A549 (cell line): ENCODE results near the gene ABCB11. TPM values are rescaled to one million over a fixed set of nuclear protein-coding genes. Genes with fewer than 3 reads are reported as not detected.

ENCODE experiments used
- ATAC-seq, 2 experiments: fragments of 200-7000 bp in 1 of 2; fragments of >200 bp in 1 of 2; cut with Nextera tagmentation in 1 of 2; cut with Tn5 transposase in 1 of 2; 3 replicates each; pipeline versions ENCODE4 v1.8.0 to v1.9.1; 2018 to 2020; ENCODE audit warnings: mild to moderate bottlenecking in 1 of 2, moderate library complexity in 1 of 2
- CTCF ChIA-PET: fragments of 300-600 bp; sonication (Branson Sonifier 250); formaldehyde crosslinking; extraction: SDS; loops from one replicate; lab custom pipeline; 2021; ENCODE audit warnings: antibody characterized with exemption, inconsistent platforms; lab: Yijun Ruan, JAX
- POLR2A ChIA-PET: fragments of 350-600 bp; formaldehyde crosslinking; extraction: SDS; loops from one replicate; lab custom pipeline; 2021; ENCODE audit warnings: antibody characterized with exemption, inconsistent platforms; lab: Yijun Ruan, JAX
- DNase-seq, 2 experiments: peaks; one replicate each; pipeline versions ENCODE4 v3.0.0 to v3.0.0-alpha.2; 2011 to 2016; ENCODE audit warnings: low read depth in 1 of 2, low spot score in 1 of 2
- FAIRE-seq: peaks from 2 replicates; lab custom pipeline; 2011; peaks lifted over from hg19 to GRCh38; lab: Jason Lieb, UNC
- H3K27ac ChIP-seq, 2 experiments: fragments of >200 bp; sonication (Bioruptor Twin); formaldehyde crosslinking; 3 replicates each; pipeline ENCODE4 v1.5.1; 2016 to 2017
- H3K4me1 ChIP-seq: fragments of >200 bp; sonication (Bioruptor Twin); formaldehyde crosslinking; 3 replicates; pipeline ENCODE4 v1.6.1; 2016
- H3K4me2 ChIP-seq: fragments of >200 bp; sonication (Bioruptor Twin); formaldehyde crosslinking; 3 replicates; pipeline ENCODE4 v1.6.1; 2016
- H3K4me3 ChIP-seq: fragments of >200 bp; sonication (Bioruptor Twin); formaldehyde crosslinking; 3 replicates; pipeline ENCODE4 v1.5.1; 2016
- H3K9me3 ChIP-seq: fragments of >200 bp; sonication (Bioruptor Twin); formaldehyde crosslinking; 3 replicates; pipeline ENCODE4 v1.6.1; 2016
- CEBPB ChIP-seq, 2 experiments: fragments of >200 bp in 1 of 2; sonication (Bioruptor Twin) in 1 of 2; formaldehyde crosslinking in 1 of 2; IDR thresholded peaks; 2 replicates each; pipeline ENCODE4 v1.6.1; 2012 to 2016
- EHF ChIP-seq: fragments of 250-450 bp; sonication (Bioruptor Pico); IDR thresholded peaks from 2 replicates; pipeline ENCODE4 v1.5.0; 2020; ENCODE audit warnings: mild to moderate bottlenecking
- ESRRA ChIP-seq: fragments of 150-350 bp; IDR thresholded peaks from 2 replicates; pipeline ENCODE4 v1.6.1; 2014; ENCODE audit warnings: mild to moderate bottlenecking, low read length, borderline replicate concordance
- FOXS1 ChIP-seq: fragments of 250-450 bp; sonication (Bioruptor Pico); IDR thresholded peaks from 2 replicates; pipeline ENCODE4 v1.5.0; 2020; ENCODE audit warnings: mild to moderate bottlenecking, moderate library complexity
- HDAC2 ChIP-seq: fragments of 200-600 bp; sonication (generic); IDR thresholded peaks from 2 replicates; pipeline ENCODE4 v1.6.1; 2016
- HES2 ChIP-seq: fragments of >200 bp; sonication (Bioruptor Twin); formaldehyde crosslinking; IDR thresholded peaks from 2 replicates; pipeline ENCODE4 v1.6.1; 2016
- HOXB13 ChIP-seq: fragments of 250-450 bp; sonication (Bioruptor Pico); IDR thresholded peaks from 2 replicates; pipeline ENCODE4 v1.5.0; 2020; ENCODE audit warnings: low read depth, mild to moderate bottlenecking, moderate library complexity
- HOXB5 ChIP-seq: fragments of 250-450 bp; sonication (Bioruptor Pico); IDR thresholded peaks from 2 replicates; pipeline ENCODE4 v1.5.0; 2020; ENCODE audit warnings: mild to moderate bottlenecking, moderate library complexity
- JUN ChIP-seq, 2 experiments: fragments of >200 bp; sonication (Bioruptor Twin); formaldehyde crosslinking; IDR thresholded peaks; 2 replicates in 1 of 2; 3 replicates in 1 of 2; pipeline ENCODE4 v1.6.1; 2016 to 2017
- KDM5A ChIP-seq: fragments of 200-600 bp; sonication (generic); IDR thresholded peaks from 2 replicates; pipeline ENCODE4 v1.6.1; 2016; ENCODE audit warnings: antibody characterized with exemption, mild to moderate bottlenecking
- MAFK ChIP-seq: fragments of 450-650 bp; IDR thresholded peaks from 2 replicates; pipeline ENCODE4 v1.6.1; 2014; ENCODE audit not compliant: partially characterized antibody
- NR3C1 ChIP-seq: fragments of >200 bp; sonication (Bioruptor Twin); formaldehyde crosslinking; IDR thresholded peaks from 3 replicates; pipeline ENCODE4 v1.6.1; 2017
- PHF8 ChIP-seq: fragments of 200-600 bp; sonication (generic); IDR thresholded peaks from 2 replicates; pipeline ENCODE4 v1.6.1; 2016; ENCODE audit warnings: low read depth, mild to moderate bottlenecking, antibody characterized with exemption, moderate library complexity, borderline replicate concordance
- POLR2A ChIP-seq: IDR thresholded peaks from 2 replicates; pipeline ENCODE4 v1.6.1; 2012; ENCODE audit warnings: mild to moderate bottlenecking, low read length
- RFX5 ChIP-seq: fragments of 450-650 bp; IDR thresholded peaks from 2 replicates; pipeline ENCODE4 v1.7.1; 2014; ENCODE audit warnings: antibody characterized with exemption, mild to moderate bottlenecking, moderate library complexity
- RNF2 ChIP-seq: fragments of 200-600 bp; sonication (generic); IDR thresholded peaks from 2 replicates; pipeline ENCODE4 v1.6.1; 2016; ENCODE audit warnings: low read depth, mild to moderate bottlenecking, antibody characterized with exemption, moderate library complexity, borderline replicate concordance
- TP53 ChIP-seq: fragments of 250-450 bp; sonication (Bioruptor Pico); IDR thresholded peaks from 2 replicates; pipeline ENCODE4 v1.5.0; 2021; ENCODE audit warnings: mild to moderate bottlenecking, moderate library complexity
- ZC3H11A ChIP-seq: fragments of 450-650 bp; IDR thresholded peaks from 2 replicates; pipeline ENCODE4 v1.6.1; 2014; ENCODE audit warnings: antibody characterized with exemption, mild to moderate bottlenecking
- ZNF302 ChIP-seq: fragments of 250-450 bp; sonication (Bioruptor Pico); IDR thresholded peaks from 2 replicates; pipeline ENCODE4 v1.9.0; 2021; ENCODE audit warnings: inconsistent platforms, mild to moderate bottlenecking, moderate library complexity
- ZSCAN20 ChIP-seq: fragments of 250-450 bp; sonication (Bioruptor Pico); IDR thresholded peaks from 2 replicates; pipeline ENCODE4 v1.8.0; 2022; ENCODE audit warnings: mild to moderate bottlenecking, moderate library complexity
- WGBS: methylation state at CpG from one replicate; pipeline ENCODE4 v1.1.6; 2017; ENCODE audit errors: missing lambda C conversion rate; 5-methylcytosine and 5-hydroxymethylcytosine counted together
- polyA plus RNA-seq, 4 experiments: library from polyadenylated mRNA; depleted of rRNA in 3 of 4; stranded (reverse); fragments of >200 nt; fragmentation: RNase III in 1 of 4; extraction: RNeasy Plus Mini Kit Qiagen cat#74134 plus additional on column Dnase treatment in 1 of 4; gene quantifications; 2 replicates in 3 of 4; 3 replicates in 1 of 4; pipeline ENCODE4 v1.2.3, GENCODE V29; 2011 to 2017
- TF ChIP-seq, protein P1 (sequence below): fragments of 150-350 bp; IDR thresholded peaks from 2 replicates; pipeline ENCODE4 v1.6.1; 2014; ENCODE audit warnings: low read depth, mild to moderate bottlenecking, low read length
- TF ChIP-seq, protein P2 (sequence below): IDR thresholded peaks from 2 replicates; pipeline ENCODE4 v1.6.1; 2012; ENCODE audit warnings: low read depth, borderline replicate concordance
- TF ChIP-seq, protein P3 (sequence below): fragments of >200 bp; sonication (Bioruptor Twin); formaldehyde crosslinking; IDR thresholded peaks from 3 replicates; pipeline ENCODE4 v1.6.1; 2016
- TF ChIP-seq, protein P4 (sequence below): IDR thresholded peaks from 2 replicates; pipeline ENCODE4 v1.6.1; 2012
- TF ChIP-seq, protein P5 (sequence below): fragments of 250-450 bp; sonication (Bioruptor Pico); IDR thresholded peaks from 2 replicates; pipeline ENCODE4 v1.5.0; 2021; ENCODE audit warnings: mild to moderate bottlenecking, moderate library complexity, borderline replicate concordance

Gene ABCB11
- polyA plus RNA-seq, 2 of the 4 experiments (the other 2 are of a cell fraction) = not detected

DNA sequence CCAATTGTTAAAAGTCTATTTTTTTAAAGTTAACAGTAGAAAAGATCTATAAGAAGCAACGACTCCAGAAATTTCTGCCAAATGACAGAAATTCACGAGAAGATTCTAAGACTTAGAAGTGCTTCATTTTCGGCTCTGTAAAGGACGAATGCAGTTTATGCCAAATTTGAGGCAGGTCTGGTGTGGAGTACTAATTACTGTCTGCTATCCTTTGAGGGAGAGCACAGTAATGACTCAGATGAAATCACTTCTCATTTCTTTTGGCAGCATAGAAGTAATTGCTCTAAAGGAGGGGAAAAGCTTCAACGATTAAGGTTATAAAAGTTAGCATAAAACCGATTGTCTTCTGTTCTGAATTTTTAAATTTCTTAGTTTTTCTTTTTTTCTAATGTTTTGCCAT lies 118.7 kb downstream of the ABCB11 start:
- POLR2A ChIA-PET = no interaction called here
- no peak for TF ChIP-seq CEBPB (IDR thresholded peaks at IDR 0.05)
- no peak for TF ChIP-seq RNF2
- ATAC-seq (no peak), FAIRE-seq (no peak), DNase-seq (no peak)
- no peak overlapping the region for H3K4me2 ChIP-seq
- WGBS = 26% methylated on average over 6 of the region's 6 CpGs
- no peaks in the 10 kb centered on the region for H3K4me1 ChIP-seq
- no peak overlapping the region for H3K27ac ChIP-seq
- H3K9me3 ChIP-seq = peaks cover 12% of the 10 kb centered on the region; the same call in 2 of the 3 replicates
- no peak overlapping the region for H3K4me3 ChIP-seq
- CTCF ChIA-PET = interaction anchor here (1.4 kb wide), 1 partner anchor 9 kb away, joined by 4 read pairs; no protein-coding TSS in a partner anchor

- WGBS = 42% methylated on average over 5 of the region's 5 CpGs
- Histone ChIP-seq H3K4me2 (no peak overlapping the region), H3K9me3 (peaks cover under 1% of the 10 kb centered on the region; the same call in 1 of the 3 replicates), H3K4me1 (no peaks in the 10 kb centered on the region), H3K27ac (no peak overlapping the region), H3K4me3 (no peak overlapping the region)
- FAIRE-seq (no peak), DNase-seq (no peak), ATAC-seq (no peak)
- TF ChIP-seq KDM5A (no peak), PHF8 (no peak), ESRRA (no peak), RFX5 (no peak), HOXB13 (no peak)
- TF ChIP-seq, protein P1, sequence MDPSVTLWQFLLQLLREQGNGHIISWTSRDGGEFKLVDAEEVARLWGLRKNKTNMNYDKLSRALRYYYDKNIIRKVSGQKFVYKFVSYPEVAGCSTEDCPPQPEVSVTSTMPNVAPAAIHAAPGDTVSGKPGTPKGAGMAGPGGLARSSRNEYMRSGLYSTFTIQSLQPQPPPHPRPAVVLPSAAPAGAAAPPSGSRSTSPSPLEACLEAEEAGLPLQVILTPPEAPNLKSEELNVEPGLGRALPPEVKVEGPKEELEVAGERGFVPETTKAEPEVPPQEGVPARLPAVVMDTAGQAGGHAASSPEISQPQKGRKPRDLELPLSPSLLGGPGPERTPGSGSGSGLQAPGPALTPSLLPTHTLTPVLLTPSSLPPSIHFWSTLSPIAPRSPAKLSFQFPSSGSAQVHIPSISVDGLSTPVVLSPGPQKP = no peak
- ChIA-PET POLR2A (no interaction called here), CTCF (interaction anchor here (1.1 kb wide), 1 partner anchor 564 kb away, joined by 3 read pairs; no protein-coding TSS in a partner anchor)
Observed at GRCh38 chr2:168910330-168910729, 120.8 kb downstream of the ABCB11 start.

- CTCF ChIA-PET = interaction anchor here (1.4 kb wide), 1 partner anchor 29 kb away, joined by 3 read pairs; no protein-coding TSS in a partner anchor
- Histone ChIP-seq H3K4me2 (no peak overlapping the region), H3K4me1 (no peaks in the 10 kb centered on the region), H3K27ac (no peak overlapping the region), H3K4me3 (no peak overlapping the region), H3K9me3 (no peaks in the 10 kb centered on the region)
- ATAC-seq (peak in 1 of 2 experiments; percentile 39; a peak in 1 of 6 replicates), DNase-seq (no peak), FAIRE-seq (no peak)
- POLR2A ChIA-PET = no interaction called here
- TF ChIP-seq POLR2A (no peak), HES2 (no peak), ZSCAN20 (CRISPR knock-in tag) (no peak), TP53 (CRISPR knock-in tag) (no peak), EHF (CRISPR knock-in tag) (no peak), NR3C1 (no peak), FOXS1 (CRISPR knock-in tag) (no peak), ZNF302 (CRISPR knock-in tag) (no peak), HOXB13 (no peak), HDAC2 (no peak), JUN (IDR thresholded peaks at IDR 0.05) (no peak), ZC3H11A (no peak), RNF2 (no peak), HOXB5 (no peak), MAFK (no peak)
- TF ChIP-seq, protein P2, sequence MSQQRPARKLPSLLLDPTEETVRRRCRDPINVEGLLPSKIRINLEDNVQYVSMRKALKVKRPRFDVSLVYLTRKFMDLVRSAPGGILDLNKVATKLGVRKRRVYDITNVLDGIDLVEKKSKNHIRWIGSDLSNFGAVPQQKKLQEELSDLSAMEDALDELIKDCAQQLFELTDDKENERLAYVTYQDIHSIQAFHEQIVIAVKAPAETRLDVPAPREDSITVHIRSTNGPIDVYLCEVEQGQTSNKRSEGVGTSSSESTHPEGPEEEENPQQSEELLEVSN = no peak
- TF ChIP-seq, protein P3, sequence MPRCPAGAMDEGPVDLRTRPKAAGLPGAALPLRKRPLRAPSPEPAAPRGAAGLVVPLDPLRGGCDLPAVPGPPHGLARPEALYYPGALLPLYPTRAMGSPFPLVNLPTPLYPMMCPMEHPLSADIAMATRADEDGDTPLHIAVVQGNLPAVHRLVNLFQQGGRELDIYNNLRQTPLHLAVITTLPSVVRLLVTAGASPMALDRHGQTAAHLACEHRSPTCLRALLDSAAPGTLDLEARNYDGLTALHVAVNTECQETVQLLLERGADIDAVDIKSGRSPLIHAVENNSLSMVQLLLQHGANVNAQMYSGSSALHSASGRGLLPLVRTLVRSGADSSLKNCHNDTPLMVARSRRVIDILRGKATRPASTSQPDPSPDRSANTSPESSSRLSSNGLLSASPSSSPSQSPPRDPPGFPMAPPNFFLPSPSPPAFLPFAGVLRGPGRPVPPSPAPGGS = no peak
- TF ChIP-seq, protein P4, sequence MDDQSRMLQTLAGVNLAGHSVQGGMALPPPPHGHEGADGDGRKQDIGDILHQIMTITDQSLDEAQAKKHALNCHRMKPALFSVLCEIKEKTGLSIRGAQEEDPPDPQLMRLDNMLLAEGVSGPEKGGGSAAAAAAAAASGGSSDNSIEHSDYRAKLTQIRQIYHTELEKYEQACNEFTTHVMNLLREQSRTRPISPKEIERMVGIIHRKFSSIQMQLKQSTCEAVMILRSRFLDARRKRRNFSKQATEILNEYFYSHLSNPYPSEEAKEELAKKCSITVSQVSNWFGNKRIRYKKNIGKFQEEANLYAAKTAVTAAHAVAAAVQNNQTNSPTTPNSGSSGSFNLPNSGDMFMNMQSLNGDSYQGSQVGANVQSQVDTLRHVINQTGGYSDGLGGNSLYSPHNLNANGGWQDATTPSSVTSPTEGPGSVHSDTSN = no peak
- TF ChIP-seq, protein P5, sequence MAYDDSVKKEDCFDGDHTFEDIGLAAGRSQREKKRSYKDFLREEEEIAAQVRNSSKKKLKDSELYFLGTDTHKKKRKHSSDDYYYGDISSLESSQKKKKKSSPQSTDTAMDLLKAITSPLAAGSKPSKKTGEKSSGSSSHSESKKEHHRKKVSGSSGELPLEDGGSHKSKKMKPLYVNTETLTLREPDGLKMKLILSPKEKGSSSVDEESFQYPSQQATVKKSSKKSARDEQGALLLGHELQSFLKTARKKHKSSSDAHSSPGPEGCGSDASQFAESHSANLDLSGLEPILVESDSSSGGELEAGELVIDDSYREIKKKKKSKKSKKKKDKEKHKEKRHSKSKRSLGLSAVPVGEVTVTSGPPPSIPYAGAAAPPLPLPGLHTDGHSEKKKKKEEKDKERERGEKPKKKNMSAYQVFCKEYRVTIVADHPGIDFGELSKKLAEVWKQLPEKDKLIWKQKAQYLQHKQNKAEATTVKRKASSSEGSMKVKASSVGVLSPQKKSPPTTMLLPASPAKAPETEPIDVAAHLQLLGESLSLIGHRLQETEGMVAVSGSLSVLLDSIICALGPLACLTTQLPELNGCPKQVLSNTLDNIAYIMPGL (CRISPR knock-in tag) = no peak
- 76% methylated on average over 8 of the region's 8 CpGs for WGBS
Observed at GRCh38 chr2:168907940-168908662, 123.0 kb downstream of the ABCB11 start.
